Neutrophil (primary cell): Measurements from ENCODE around the gene CLCN5.

Experiments used
- H3K27ac ChIP-seq: fragments of 200-600 bp; sonication (generic); 2 replicates; pipeline ENCODE4 v1.5.1; 2016; ENCODE audit warnings: mild to moderate bottlenecking, moderate library complexity
- H3K27me3 ChIP-seq: fragments of 200-600 bp; sonication (generic); 2 replicates; pipeline ENCODE4 v1.6.0; 2016; ENCODE audit warnings: mild to moderate bottlenecking
- H3K36me3 ChIP-seq: fragments of 200-600 bp; sonication (generic); 2 replicates; pipeline ENCODE4 v1.5.1; 2017
- H3K4me1 ChIP-seq, 2 experiments: fragments of 200-600 bp in 1 of 2; sonication (generic) in 1 of 2; 1 replicate in 1 of 2; 2 replicates in 1 of 2; pipeline versions ENCODE4 v1.5.1 to v1.6.1; 2013 to 2016; ENCODE audit warnings: low read depth in 1 of 2, low read length in 1 of 2, mild to moderate bottlenecking in 1 of 2, moderate library complexity in 1 of 2; ENCODE audit not compliant: control insufficient read depth in 1 of 2, insufficient read depth in 1 of 2
- H3K4me3 ChIP-seq, 2 experiments: fragments of 200-600 bp in 1 of 2; sonication (generic) in 1 of 2; 1 replicate in 1 of 2; 2 replicates in 1 of 2; pipeline ENCODE4 v1.5.1; 2013 to 2016; ENCODE audit warnings: low read depth in 1 of 2, low read length in 1 of 2, mild to moderate bottlenecking in 1 of 2, moderate library complexity in 1 of 2
- H3K9me3 ChIP-seq: fragments of 200-600 bp; sonication (generic); 2 replicates; pipeline ENCODE4 v1.5.1; 2016
- CTCF ChIP-seq: fragments of 200-600 bp; sonication (generic); IDR thresholded peaks from 2 replicates; pipeline ENCODE4 v1.5.1; 2016; ENCODE audit warnings: antibody characterized with exemption

The CLCN5 gene

DNA sequence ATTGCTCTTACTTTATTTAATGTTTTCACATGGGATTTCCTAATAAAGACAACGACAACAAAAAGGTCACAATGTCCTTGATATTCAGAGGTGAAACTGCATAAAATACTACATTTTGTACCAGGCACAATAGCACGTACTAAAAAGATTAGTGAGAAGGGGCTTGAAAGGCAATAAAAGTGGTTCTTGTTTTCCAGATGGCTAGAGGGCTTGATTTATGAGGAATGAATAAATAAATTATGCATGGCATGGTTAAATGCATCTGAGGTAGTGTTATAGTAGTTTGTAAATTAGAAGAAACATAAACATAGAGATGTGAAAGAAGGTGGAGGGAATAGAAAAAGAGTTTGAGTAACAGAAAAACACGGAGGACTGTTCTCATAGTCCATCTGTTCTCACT, 123.4 kb downstream of the CLCN5 start:
- no peaks in the 10 kb centered on the region for H3K4me1 ChIP-seq
- H3K9me3 ChIP-seq, result no peaks in the 10 kb centered on the region
- no peak overlapping the region for H3K4me3 ChIP-seq
- no peaks in the 10 kb centered on the region for H3K36me3 ChIP-seq
- H3K27me3 ChIP-seq, result no peaks in the 10 kb centered on the region
- no peak overlapping the region for H3K27ac ChIP-seq
- no peak for TF ChIP-seq CTCF

DNA sequence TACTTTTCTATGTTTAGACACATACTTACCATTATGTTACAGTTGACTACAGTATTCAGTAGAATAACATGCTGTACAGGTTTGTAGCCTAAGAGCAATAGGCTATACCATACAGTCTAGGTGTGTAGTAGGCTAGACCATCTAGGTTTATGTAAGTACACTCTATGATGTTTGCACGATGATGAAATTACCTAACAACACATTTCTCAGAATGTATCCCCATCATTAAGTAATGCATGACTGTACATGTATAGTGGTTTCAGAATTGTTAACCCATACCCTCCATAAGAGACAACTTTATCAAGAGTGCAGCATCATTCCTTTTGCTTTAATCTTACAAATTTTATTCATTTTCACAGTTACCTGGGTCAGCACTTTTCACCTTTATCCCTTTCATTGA, 126.8 kb downstream of the CLCN5 start:
- H3K4me1 ChIP-seq, result no peaks in the 10 kb centered on the region
- no peaks in the 10 kb centered on the region for H3K9me3 ChIP-seq
- H3K27ac ChIP-seq, result no peak overlapping the region
- TF ChIP-seq CTCF, result no peak
- no peak overlapping the region for H3K4me3 ChIP-seq
- H3K27me3 ChIP-seq, result no peaks in the 10 kb centered on the region
- no peaks in the 10 kb centered on the region for H3K36me3 ChIP-seq

DNA sequence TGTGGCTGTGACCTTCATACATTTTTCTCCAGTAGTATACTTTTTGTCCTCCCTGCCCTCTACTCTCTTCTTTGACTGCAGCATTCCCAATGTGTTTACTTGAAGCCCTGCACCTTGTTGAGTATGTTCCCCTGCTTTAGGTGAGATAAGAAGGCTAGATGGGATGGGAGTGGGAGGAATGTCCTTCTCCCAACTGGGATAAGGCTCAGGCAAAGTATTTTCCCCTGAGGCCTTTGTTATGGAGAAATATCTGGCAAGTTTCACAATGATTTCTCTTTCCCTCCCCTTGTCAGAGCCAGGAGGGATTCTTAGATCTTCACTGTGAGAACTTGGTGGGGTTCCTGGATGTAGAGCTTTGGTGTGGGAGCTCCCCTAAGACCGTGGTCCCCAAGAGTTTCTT, 131.8 kb downstream of the CLCN5 start:
- no peak for TF ChIP-seq CTCF
- Histone ChIP-seq H3K4me3 (no peak overlapping the region), H3K36me3 (no peaks in the 10 kb centered on the region), H3K27me3 (no peaks in the 10 kb centered on the region), H3K4me1 (no peaks in the 10 kb centered on the region), H3K27ac (no peak overlapping the region), H3K9me3 (no peaks in the 10 kb centered on the region)

DNA sequence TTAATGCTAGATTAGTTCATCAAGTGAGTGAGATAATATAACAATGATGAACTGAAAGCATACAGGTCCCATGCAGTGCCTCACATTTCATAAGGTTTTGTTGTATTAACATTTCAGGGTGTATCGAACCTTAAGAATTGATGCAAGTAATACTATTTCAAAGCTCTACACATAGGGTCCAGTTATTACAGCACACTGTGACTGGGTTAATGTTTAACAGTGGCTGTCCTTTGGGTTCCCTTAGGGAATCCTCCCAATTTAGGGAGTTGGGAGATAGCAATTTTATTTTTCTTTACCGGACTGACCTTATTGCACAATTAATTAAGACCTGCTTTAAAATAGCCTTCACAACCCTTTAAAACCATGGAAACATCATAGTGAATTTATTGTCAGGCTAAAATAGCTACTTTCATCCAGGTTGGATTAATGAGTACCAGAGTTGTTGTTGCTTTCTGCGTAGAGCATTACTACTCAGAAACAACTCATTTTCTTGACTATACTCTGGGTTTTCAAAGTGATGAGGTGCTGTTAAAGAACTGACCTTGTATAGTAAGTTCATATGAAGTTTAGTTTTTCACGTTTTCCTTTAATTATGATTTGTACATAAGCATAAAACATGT, 144.0 kb downstream of the CLCN5 start:
- Histone ChIP-seq H3K9me3 (no peaks in the 10 kb centered on the region), H3K36me3 (no peaks in the 10 kb centered on the region), H3K4me1 (no peaks in the 10 kb centered on the region), H3K27me3 (no peaks in the 10 kb centered on the region), H3K27ac (no peak overlapping the region), H3K4me3 (no peak overlapping the region)
- TF ChIP-seq CTCF, result no peak

DNA sequence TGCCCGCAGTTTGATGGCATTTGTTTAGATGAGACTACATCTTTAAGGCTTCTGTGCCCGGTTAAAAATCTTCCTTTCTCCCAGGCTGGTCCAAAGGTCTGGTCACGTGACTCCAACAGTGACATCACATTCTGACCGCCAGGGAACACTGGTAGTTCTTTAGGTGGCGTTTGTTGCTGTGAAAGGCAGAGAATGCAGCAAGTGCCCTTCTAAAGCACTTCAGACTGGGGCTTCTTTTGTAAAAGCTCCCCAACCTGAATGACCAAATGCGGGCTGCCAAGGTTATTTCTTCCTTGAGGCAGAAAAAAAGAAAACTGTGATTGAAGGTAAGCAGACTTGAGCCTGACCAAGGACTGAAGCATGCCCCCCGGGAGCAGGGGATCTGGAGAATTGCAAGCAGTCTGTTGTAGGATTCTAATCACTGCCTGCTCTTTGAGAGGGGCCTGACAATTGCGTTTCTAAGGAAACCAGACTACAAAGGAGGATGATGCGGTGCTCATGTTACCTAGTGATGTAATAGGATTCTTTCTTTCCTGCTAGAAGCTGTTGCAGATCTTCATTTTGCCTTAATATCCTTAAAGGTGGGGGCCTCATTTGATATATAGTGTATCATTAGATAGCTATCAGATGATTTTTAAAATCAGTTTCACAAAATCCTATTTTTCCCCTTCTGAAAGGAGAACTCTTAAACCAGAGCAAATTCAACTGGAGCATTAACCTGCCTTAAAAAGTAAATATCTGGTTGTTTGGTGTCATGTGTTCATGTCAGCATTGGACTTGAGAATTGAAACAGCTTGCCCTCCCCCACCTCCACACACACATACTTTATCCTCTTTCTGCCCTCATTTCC, 145.3 kb downstream of the CLCN5 start:
- no peak overlapping the region for H3K27ac ChIP-seq
- no peaks in the 10 kb centered on the region for H3K36me3 ChIP-seq
- no peaks in the 10 kb centered on the region for H3K9me3 ChIP-seq
- H3K4me3 ChIP-seq, result no peak overlapping the region
- TF ChIP-seq CTCF, result no peak
- H3K4me1 ChIP-seq, result no peaks in the 10 kb centered on the region
- no peaks in the 10 kb centered on the region for H3K27me3 ChIP-seq
